SKM-1 (cell line): ENCODE measurements around the gene SLC24A2.

Experiments
- DNase-seq: peaks from one replicate; lab custom pipeline; 2025; ENCODE audit not compliant: unreplicated experiment; lab: John Stamatoyannopoulos, UW

Gene SLC24A2

DNA sequence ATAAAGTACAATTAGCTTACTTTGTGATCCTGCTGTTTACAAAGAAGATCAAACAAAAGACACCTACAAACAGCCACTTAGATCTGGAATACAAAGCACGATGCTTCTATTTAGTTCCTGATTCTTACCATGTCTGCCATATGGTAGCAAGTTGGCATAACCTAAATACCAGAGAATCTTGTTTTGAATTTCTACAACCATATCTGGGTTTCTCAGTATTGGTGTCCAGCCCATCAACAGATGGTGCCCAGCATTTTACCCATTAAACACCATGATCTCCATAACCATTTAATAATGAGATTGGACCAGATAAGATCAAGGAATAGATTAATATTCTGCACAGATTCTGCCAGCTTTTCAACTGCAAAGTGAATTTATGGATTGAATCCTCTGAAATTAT lies 29.8 kb downstream of the SLC24A2 start:
- no peak for DNase-seq

DNA sequence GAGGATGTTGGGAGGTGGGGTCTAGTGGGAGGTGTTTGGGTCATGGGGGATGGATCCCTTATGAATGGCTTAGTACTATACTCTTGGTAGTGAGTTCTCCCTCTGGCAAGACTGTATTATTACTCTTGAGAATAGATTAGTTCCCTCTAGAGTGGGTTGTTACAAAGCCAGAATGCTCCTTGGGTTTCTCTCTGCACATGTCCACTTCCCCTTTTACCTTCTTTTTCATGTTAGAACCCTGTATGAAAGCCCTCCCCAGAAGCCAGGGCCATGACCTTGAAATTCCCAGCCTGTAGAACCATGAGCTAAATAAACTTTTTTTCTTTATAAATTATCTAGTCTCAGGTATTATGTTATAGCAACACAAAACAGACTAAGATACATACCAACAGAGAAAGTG lies 31.1 kb downstream of the SLC24A2 start:
- no peak for DNase-seq

DNA sequence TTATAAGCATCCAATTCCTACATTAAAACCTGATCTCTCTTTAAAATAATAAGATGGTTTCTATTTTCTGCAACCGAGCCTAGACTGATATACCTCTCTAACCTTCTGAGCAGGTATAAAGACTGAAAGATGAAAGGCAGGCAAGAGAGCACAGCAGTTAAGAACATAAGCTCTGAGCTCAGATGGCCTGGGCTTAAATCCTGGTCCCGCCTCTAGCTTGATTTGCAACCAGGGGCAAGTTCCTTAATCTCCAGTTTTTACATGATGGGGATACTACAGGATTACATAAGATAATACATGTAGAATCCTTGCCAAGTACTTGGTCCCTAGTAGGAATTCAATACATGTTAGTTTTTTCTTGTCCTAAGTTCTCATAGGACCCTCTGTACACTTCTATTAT lies 33.9 kb downstream of the SLC24A2 start:
- no peak for DNase-seq

- peak; percentile 86 for DNase-seq
These were observed 40.3 kb downstream of the SLC24A2 start for GRCh38 chr9:19748278-19749126.

GRCh38 chr9:19746223-19746622 lies 42.6 kb downstream of the SLC24A2 start:
- DNase-seq: no peak

DNA sequence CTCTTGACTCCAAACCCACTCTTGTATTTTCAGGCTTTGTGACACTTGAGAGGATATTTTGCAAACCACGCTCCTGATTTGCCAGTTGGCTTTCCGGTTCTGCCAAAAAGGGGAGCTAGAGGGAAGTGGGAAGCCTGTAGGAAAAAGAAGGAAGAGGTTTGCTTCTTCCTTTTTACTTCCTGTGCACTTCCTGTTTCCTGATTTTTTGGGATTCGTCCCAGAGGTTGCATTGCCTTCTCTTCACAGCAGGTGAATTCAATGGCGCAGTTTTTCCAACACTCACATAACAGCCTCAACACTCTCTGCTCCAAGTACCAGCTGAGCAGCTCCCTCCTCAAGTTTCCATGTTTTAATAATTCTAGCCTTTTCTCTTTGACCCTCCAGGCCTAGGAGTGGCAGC lies 47.7 kb downstream of the SLC24A2 start:
- no peak for DNase-seq
